ENCODE measurements around the gene VCL. TPM values are rescaled to one million over a fixed set of nuclear protein-coding genes. Genes with fewer than 3 reads are reported as not detected.

Gene VCL
- total and polyA plus RNA-seq, 9 of the 15 experiments (the other 6 are each of a cell fraction or from before 2014, with no cell fraction given), result 29.8 to 186 (median 76.4) TPM

DNA sequence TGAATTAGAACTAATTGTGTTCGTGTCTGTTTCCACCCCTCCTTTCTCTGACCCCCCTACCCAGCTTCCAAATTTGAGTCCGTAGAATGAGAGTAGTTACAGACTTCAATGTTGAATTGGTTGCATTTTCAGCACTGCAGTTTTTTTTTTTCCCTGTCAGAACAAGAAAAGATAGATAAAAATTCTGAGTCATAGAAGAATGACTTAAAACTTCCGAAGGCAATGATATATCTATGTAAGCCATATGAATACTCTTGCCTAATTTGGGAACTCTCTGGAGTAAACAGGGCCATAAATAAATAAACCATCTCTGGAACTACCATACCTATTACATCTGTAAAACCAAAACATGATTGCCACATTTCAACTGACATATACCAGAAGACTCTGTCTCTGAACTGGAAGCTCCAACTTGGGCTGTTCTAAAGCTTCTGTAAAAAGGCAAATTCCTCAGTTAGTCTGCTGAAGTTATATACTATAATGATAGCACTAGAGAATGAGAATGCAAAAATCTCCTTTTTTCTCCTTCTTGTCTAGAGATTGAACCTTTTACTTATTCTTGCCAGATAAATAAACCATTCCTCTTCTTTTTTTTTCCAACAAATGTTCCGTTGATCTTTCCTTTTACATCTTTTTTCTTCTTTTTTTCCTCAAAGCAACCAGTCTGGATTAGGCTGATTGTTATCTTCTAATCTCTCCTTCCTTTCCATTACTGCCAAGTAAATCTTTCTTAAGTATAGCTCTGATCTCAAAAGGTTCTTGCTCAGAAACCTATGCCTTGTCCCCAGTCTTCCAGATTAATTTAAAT, 23.5 kb downstream of the VCL start (continued):
- TF ChIP-seq ZNF778 (CRISPR knock-in tag; IDR thresholded peaks at IDR 0.05), result no peak
- TF ChIP-seq, protein P1, sequence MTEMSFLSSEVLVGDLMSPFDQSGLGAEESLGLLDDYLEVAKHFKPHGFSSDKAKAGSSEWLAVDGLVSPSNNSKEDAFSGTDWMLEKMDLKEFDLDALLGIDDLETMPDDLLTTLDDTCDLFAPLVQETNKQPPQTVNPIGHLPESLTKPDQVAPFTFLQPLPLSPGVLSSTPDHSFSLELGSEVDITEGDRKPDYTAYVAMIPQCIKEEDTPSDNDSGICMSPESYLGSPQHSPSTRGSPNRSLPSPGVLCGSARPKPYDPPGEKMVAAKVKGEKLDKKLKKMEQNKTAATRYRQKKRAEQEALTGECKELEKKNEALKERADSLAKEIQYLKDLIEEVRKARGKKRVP (CRISPR knock-in tag; IDR thresholded peaks at IDR 0.05), result 0 out of 2 replicates have a peak, but pooled peaks have one; percentile 4
- no peak for TF ChIP-seq PURB (CRISPR knock-in tag; IDR thresholded peaks at IDR 0.05; ENCODE audit: low read depth)
- peak; percentile 39 to 79 for TF ChIP-seq TRIM24 (IDR thresholded peaks at IDR 0.05)
- TF ChIP-seq, protein P2, sequence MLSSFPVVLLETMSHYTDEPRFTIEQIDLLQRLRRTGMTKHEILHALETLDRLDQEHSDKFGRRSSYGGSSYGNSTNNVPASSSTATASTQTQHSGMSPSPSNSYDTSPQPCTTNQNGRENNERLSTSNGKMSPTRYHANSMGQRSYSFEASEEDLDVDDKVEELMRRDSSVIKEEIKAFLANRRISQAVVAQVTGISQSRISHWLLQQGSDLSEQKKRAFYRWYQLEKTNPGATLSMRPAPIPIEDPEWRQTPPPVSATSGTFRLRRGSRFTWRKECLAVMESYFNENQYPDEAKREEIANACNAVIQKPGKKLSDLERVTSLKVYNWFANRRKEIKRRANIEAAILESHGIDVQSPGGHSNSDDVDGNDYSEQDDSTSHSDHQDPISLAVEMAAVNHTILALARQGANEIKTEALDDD (IDR thresholded peaks at IDR 0.05), result peak; percentile 89
- TF ChIP-seq MBD2 (IDR thresholded peaks at IDR 0.05; ENCODE audit: borderline replicate concordance, low read depth), result peak; percentile 78
- peak; percentile 2; the same call in 1 of the 2 replicates for TF ChIP-seq HINFP (tag; conservative IDR thresholded peaks at IDR 0.05; ENCODE audit: low read depth)
- no peak for TF ChIP-seq ZNF282 (CRISPR knock-in tag; IDR thresholded peaks at IDR 0.05)
- TF ChIP-seq, protein P3, sequence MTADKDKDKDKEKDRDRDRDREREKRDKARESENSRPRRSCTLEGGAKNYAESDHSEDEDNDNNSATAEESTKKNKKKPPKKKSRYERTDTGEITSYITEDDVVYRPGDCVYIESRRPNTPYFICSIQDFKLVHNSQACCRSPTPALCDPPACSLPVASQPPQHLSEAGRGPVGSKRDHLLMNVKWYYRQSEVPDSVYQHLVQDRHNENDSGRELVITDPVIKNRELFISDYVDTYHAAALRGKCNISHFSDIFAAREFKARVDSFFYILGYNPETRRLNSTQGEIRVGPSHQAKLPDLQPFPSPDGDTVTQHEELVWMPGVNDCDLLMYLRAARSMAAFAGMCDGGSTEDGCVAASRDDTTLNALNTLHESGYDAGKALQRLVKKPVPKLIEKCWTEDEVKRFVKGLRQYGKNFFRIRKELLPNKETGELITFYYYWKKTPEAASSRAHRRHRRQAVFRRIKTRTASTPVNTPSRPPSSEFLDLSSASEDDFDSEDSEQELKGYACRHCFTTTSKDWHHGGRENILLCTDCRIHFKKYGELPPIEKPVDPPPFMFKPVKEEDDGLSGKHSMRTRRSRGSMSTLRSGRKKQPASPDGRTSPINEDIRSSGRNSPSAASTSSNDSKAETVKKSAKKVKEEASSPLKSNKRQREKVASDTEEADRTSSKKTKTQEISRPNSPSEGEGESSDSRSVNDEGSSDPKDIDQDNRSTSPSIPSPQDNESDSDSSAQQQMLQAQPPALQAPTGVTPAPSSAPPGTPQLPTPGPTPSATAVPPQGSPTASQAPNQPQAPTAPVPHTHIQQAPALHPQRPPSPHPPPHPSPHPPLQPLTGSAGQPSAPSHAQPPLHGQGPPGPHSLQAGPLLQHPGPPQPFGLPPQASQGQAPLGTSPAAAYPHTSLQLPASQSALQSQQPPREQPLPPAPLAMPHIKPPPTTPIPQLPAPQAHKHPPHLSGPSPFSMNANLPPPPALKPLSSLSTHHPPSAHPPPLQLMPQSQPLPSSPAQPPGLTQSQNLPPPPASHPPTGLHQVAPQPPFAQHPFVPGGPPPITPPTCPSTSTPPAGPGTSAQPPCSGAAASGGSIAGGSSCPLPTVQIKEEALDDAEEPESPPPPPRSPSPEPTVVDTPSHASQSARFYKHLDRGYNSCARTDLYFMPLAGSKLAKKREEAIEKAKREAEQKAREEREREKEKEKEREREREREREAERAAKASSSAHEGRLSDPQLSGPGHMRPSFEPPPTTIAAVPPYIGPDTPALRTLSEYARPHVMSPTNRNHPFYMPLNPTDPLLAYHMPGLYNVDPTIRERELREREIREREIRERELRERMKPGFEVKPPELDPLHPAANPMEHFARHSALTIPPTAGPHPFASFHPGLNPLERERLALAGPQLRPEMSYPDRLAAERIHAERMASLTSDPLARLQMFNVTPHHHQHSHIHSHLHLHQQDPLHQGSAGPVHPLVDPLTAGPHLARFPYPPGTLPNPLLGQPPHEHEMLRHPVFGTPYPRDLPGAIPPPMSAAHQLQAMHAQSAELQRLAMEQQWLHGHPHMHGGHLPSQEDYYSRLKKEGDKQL (CRISPR knock-in tag; IDR thresholded peaks at IDR 0.05; ENCODE audit: borderline replicate concordance), result no peak
- TF ChIP-seq FIP1L1 (IDR thresholded peaks at IDR 0.05; ENCODE audit: low read depth, low read length, poor library complexity, severe bottlenecking), result no peak
- peak; percentile 90 for TF ChIP-seq FOXJ2 (tag; IDR thresholded peaks at IDR 0.05)
- TF ChIP-seq NFXL1 (CRISPR knock-in tag; IDR thresholded peaks at IDR 0.05), result no peak
- TF ChIP-seq TBL1XR1 (IDR thresholded peaks at IDR 0.05; ENCODE audit: low read length in 2 of 2), result peak in 1 of 2 experiments; percentile 91; a peak in 2 of 4 replicates
- TF ChIP-seq CTBP1 (IDR thresholded peaks at IDR 0.05; ENCODE audit: borderline replicate concordance), result peak; percentile 21; the same call in 1 of the 2 replicates
- no peak for TF ChIP-seq ZFP30 (CRISPR knock-in tag; IDR thresholded peaks at IDR 0.05; ENCODE audit: borderline replicate concordance)
- TF ChIP-seq SIN3A (IDR thresholded peaks at IDR 0.05; ENCODE audit: borderline replicate concordance in 2 of 2, control insufficient read depth in 1 of 2, low read depth in 2 of 2, low read length in 2 of 2), result no peak

Data from K562 (cell line).